Smooth muscle cell (in vitro differentiated cells): Measurements from ENCODE around the gene TGFA. TPM values are rescaled to one million over a fixed set of nuclear protein-coding genes. Genes with fewer than 3 reads are reported as not detected.

Experiments
- DNase-seq: peaks from one replicate; lab custom pipeline; 2025; ENCODE audit not compliant: unreplicated experiment; lab: John Stamatoyannopoulos, UW
- H2AFZ ChIP-seq: fragments of 200-600 bp; sonication (generic); 2 replicates; pipeline ENCODE4 v1.6.0; 2016; ENCODE audit warnings: antibody characterized with exemption, low read depth, mild to moderate bottlenecking
- H3F3A ChIP-seq: fragments of 200-600 bp; sonication (generic); 2 replicates; pipeline ENCODE4 v1.6.0; 2017; ENCODE audit warnings: antibody characterized with exemption, low read depth
- H3K27ac ChIP-seq: fragments of 200-600 bp; sonication (generic); 2 replicates; pipeline ENCODE4 v1.5.1; 2016; ENCODE audit warnings: low read depth, mild to moderate bottlenecking
- H3K27me3 ChIP-seq: fragments of 200-600 bp; sonication (generic); 2 replicates; pipeline ENCODE4 v1.6.1; 2016; ENCODE audit warnings: low read depth, mild to moderate bottlenecking
- H3K36me3 ChIP-seq: fragments of 200-600 bp; sonication (generic); 2 replicates; pipeline ENCODE4 v1.5.1; 2016; ENCODE audit warnings: low read depth
- H3K4me1 ChIP-seq: fragments of 200-600 bp; sonication (generic); 2 replicates; pipeline ENCODE4 v1.5.1; 2016; ENCODE audit warnings: low read depth
- H3K4me2 ChIP-seq: fragments of 200-600 bp; sonication (generic); 2 replicates; pipeline ENCODE4 v1.6.0; 2016; ENCODE audit warnings: mild to moderate bottlenecking
- H3K4me3 ChIP-seq: fragments of 200-600 bp; sonication (generic); 2 replicates; pipeline ENCODE4 v1.5.1; 2016; ENCODE audit warnings: mild to moderate bottlenecking
- H3K79me2 ChIP-seq: fragments of 200-600 bp; sonication (generic); 2 replicates; pipeline ENCODE4 v1.6.0; 2016; ENCODE audit warnings: low read depth, mild to moderate bottlenecking
- H3K9ac ChIP-seq: fragments of 200-600 bp; sonication (generic); 2 replicates; pipeline ENCODE4 v1.6.0; 2016; ENCODE audit warnings: low read depth
- H3K9me3 ChIP-seq: fragments of 200-600 bp; sonication (generic); replicated peaks from 2 replicates; pipeline ENCODE4 v1.5.1; 2016; ENCODE audit warnings: low read depth
- H4K20me1 ChIP-seq: fragments of 200-600 bp; sonication (generic); 2 replicates; pipeline ENCODE4 v1.6.0; 2016; ENCODE audit warnings: low read depth
- CTCF ChIP-seq: fragments of 200-600 bp; sonication (generic); IDR thresholded peaks from 2 replicates; pipeline ENCODE4 v1.5.1; 2017; ENCODE audit warnings: borderline replicate concordance, mild to moderate bottlenecking, antibody characterized with exemption; ENCODE audit not compliant: insufficient read depth, poor library complexity, severe bottlenecking
- WGBS: methylation state at CpG from one replicate; pipeline ENCODE4 v1.1.7; 2016; ENCODE audit warnings: low lambda C conversion rate; 5-methylcytosine and 5-hydroxymethylcytosine counted together
- polyA plus RNA-seq: library from polyadenylated mRNA; unstranded; fragments of >200 nt; fragmentation: Nextera tagmentation; extraction: Ambion mirVana; gene quantifications from 2 replicates; pipeline ENCODE4 v1.2.1, GENCODE V29; 2016
- total RNA-seq: library from RNA; depleted of rRNA; stranded (reverse); fragments of >200 nt; gene quantifications from 2 replicates; pipeline ENCODE4 v1.2.3, GENCODE V29; 2014

Gene TGFA
- total and polyA plus RNA-seq, 2 experiments from 2014 or later: 0.21 to 2.4 TPM

- H3K27me3 ChIP-seq: no peaks in the 10 kb centered on the region
- no peak overlapping the region for H3K9ac ChIP-seq
- H3F3A ChIP-seq: no peaks in the 10 kb centered on the region
- H3K4me1 ChIP-seq: no peaks in the 10 kb centered on the region
- no peak overlapping the region for H3K4me3 ChIP-seq
- no peaks in the 10 kb centered on the region for H3K79me2 ChIP-seq
- H3K27ac ChIP-seq: no peak overlapping the region
- no peak for DNase-seq
- no peak overlapping the region for H2AFZ ChIP-seq
- no peak for TF ChIP-seq CTCF
- no peak overlapping the region for H3K4me2 ChIP-seq
- H4K20me1 ChIP-seq: no peaks in the 10 kb centered on the region
- 77% methylated on average over 4 of the region's 4 CpGs for WGBS
- no peaks in the 10 kb centered on the region for H3K9me3 ChIP-seq
- H3K36me3 ChIP-seq: no peaks in the 10 kb centered on the region
Measured at GRCh38 chr2:70513738-70514137, 39.9 kb downstream of the TGFA start.

GRCh38 chr2:70511971-70512729 is 41.5 kb downstream of the TGFA start:
- H3K27ac ChIP-seq: no peak overlapping the region
- WGBS: 86% methylated on average over 8 of the region's 8 CpGs
- no peaks in the 10 kb centered on the region for H3K36me3 ChIP-seq
- no peak for DNase-seq
- no peak overlapping the region for H3K4me2 ChIP-seq
- H3K4me3 ChIP-seq: no peak overlapping the region
- no peaks in the 10 kb centered on the region for H3K4me1 ChIP-seq
- no peaks in the 10 kb centered on the region for H3K79me2 ChIP-seq
- no peak overlapping the region for H3K9ac ChIP-seq
- H4K20me1 ChIP-seq: no peaks in the 10 kb centered on the region
- no peaks in the 10 kb centered on the region for H3K27me3 ChIP-seq
- H2AFZ ChIP-seq: no peak overlapping the region
- no peak for TF ChIP-seq CTCF
- no peaks in the 10 kb centered on the region for H3K9me3 ChIP-seq
- H3F3A ChIP-seq: no peaks in the 10 kb centered on the region

GRCh38 chr2:70510313-70510712 is 43.3 kb downstream of the TGFA start:
- Histone ChIP-seq H3K79me2 (no peaks in the 10 kb centered on the region), H3F3A (no peaks in the 10 kb centered on the region), H3K9ac (no peak overlapping the region), H3K27ac (no peak overlapping the region), H3K27me3 (no peaks in the 10 kb centered on the region), H3K4me1 (no peaks in the 10 kb centered on the region), H3K4me2 (no peak overlapping the region), H2AFZ (no peak overlapping the region), H3K4me3 (no peak overlapping the region), H3K9me3 (no peaks in the 10 kb centered on the region), H3K36me3 (no peaks in the 10 kb centered on the region), H4K20me1 (no peaks in the 10 kb centered on the region)
- no peak for TF ChIP-seq CTCF
- WGBS: 95% methylated on average over 1 of the region's 1 CpG
- no peak for DNase-seq

GRCh38 chr2:70509565-70509964 is 44.1 kb downstream of the TGFA start:
- H3F3A ChIP-seq: no peaks in the 10 kb centered on the region
- H3K4me3 ChIP-seq: no peak overlapping the region
- H3K36me3 ChIP-seq: no peaks in the 10 kb centered on the region
- TF ChIP-seq CTCF: no peak
- no peaks in the 10 kb centered on the region for H3K79me2 ChIP-seq
- H3K4me1 ChIP-seq: no peaks in the 10 kb centered on the region
- peak overlapping the region; percentile 73 for H3K27ac ChIP-seq
- no peaks in the 10 kb centered on the region for H3K27me3 ChIP-seq
- no peaks in the 10 kb centered on the region for H3K9me3 ChIP-seq
- H3K9ac ChIP-seq: no peak overlapping the region
- no peak overlapping the region for H2AFZ ChIP-seq
- WGBS: 76% methylated on average over 3 of the region's 3 CpGs
- DNase-seq: no peak
- H4K20me1 ChIP-seq: no peaks in the 10 kb centered on the region
- no peak overlapping the region for H3K4me2 ChIP-seq
